HEK293T (cell line): ENCODE measurements around the gene PEAK1.
A peak's percentile ranks its signal among the peaks of the same experiment; 100 is the strongest.

ENCODE experiments used
- CTCF ChIA-PET: fragments of 350-600 bp; formaldehyde crosslinking; extraction: SDS; loops from one replicate; lab custom pipeline; 2021; ENCODE audit warnings: antibody characterized with exemption, inconsistent platforms; lab: Yijun Ruan, JAX
- POLR2A ChIA-PET: fragments of 350-600 bp; formaldehyde crosslinking; extraction: SDS; loops from one replicate; lab custom pipeline; 2020; ENCODE audit warnings: antibody characterized with exemption, inconsistent platforms; lab: Yijun Ruan, JAX
- DNase-seq: peaks from one replicate; pipeline ENCODE4 v3.0.0; 2012; ENCODE audit warnings: mixed read lengths; ENCODE audit errors: extremely low spot score
- ARNT ChIP-seq: fragments of 450-650 bp; IDR thresholded peaks from 2 replicates; pipeline ENCODE4 v1.6.1; 2017; ENCODE audit warnings: mild to moderate bottlenecking
- BHLHE40 ChIP-seq: fragments of 450-650 bp; IDR thresholded peaks from 2 replicates; pipeline ENCODE4 v1.6.1; 2016; ENCODE audit warnings: mild to moderate bottlenecking, moderate library complexity, borderline replicate concordance
- CTBP1 ChIP-seq: fragments of 450-650 bp; IDR thresholded peaks from 2 replicates; pipeline ENCODE4 v1.6.1; 2016; ENCODE audit warnings: borderline replicate concordance
- ELF4 ChIP-seq: fragments of 450-650 bp; IDR thresholded peaks from 2 replicates; pipeline ENCODE4 v1.6.1; 2017; ENCODE audit warnings: antibody characterized with exemption
- FOXA1 ChIP-seq: fragments of 450-650 bp; IDR thresholded peaks from 2 replicates; pipeline ENCODE4 v1.6.1; 2016; ENCODE audit warnings: mild to moderate bottlenecking
- FOXK2 ChIP-seq: fragments of 450-650 bp; IDR thresholded peaks from 2 replicates; pipeline ENCODE4 v1.6.1; 2016; ENCODE audit warnings: mild to moderate bottlenecking
- FOXM1 ChIP-seq: fragments of 450-650 bp; IDR thresholded peaks from 2 replicates; pipeline ENCODE4 v1.6.1; 2017; ENCODE audit warnings: mild to moderate bottlenecking, borderline replicate concordance
- HDGF ChIP-seq: fragments of 450-650 bp; IDR thresholded peaks from 2 replicates; pipeline ENCODE4 v1.6.1; 2017; ENCODE audit warnings: antibody characterized with exemption, borderline replicate concordance
- L3MBTL2 ChIP-seq: fragments of 450-650 bp; conservative IDR thresholded peaks from 2 replicates; pipeline ENCODE4 v1.6.1; 2016; ENCODE audit warnings: mild to moderate bottlenecking
- LEF1 ChIP-seq: fragments of 450-650 bp; IDR thresholded peaks from 2 replicates; pipeline ENCODE4 v1.6.1; 2017; ENCODE audit warnings: mild to moderate bottlenecking, borderline replicate concordance
- NFRKB ChIP-seq: fragments of 450-650 bp; IDR thresholded peaks from 2 replicates; pipeline ENCODE4 v1.6.1; 2016; ENCODE audit warnings: mild to moderate bottlenecking, moderate library complexity
- PKNOX1 ChIP-seq: fragments of 450-650 bp; IDR thresholded peaks from 2 replicates; pipeline ENCODE4 v1.6.1; 2016
- SP1 ChIP-seq: fragments of 450-650 bp; IDR thresholded peaks from 2 replicates; pipeline ENCODE4 v1.6.1; 2017
- SUZ12 ChIP-seq: fragments of 450-650 bp; IDR thresholded peaks from 2 replicates; pipeline ENCODE4 v1.6.1; 2016; ENCODE audit warnings: mild to moderate bottlenecking
- TARDBP ChIP-seq: fragments of 450-650 bp; IDR thresholded peaks from 2 replicates; pipeline ENCODE4 v1.6.1; 2016
- ZNF384 ChIP-seq: fragments of 450-650 bp; IDR thresholded peaks from 2 replicates; pipeline ENCODE4 v1.6.1; 2016

The PEAK1 gene

GRCh38 chr15:77418966-77419835 lies 703 bp downstream of the PEAK1 start:
- CTCF ChIA-PET: interaction anchor here (0.5 to 1.5 kb wide), 6 partner anchors 24 to 552 kb away, joined by 3 to 7 read pairs (median 3); no protein-coding TSS in a partner anchor
- peak; percentile 57 for DNase-seq
- TF ChIP-seq BHLHE40: no peak
- TF ChIP-seq HDGF: no peak
- no peak for TF ChIP-seq ELF4

GRCh38 chr15:77418391-77418965 lies 1.4 kb downstream of the PEAK1 start:
- ChIA-PET CTCF (interaction anchor here (0.6 to 1.5 kb wide), 5 partner anchors 78 to 551 kb away, joined by 3 to 7 read pairs (median 3); no protein-coding TSS in a partner anchor), POLR2A (interaction anchor here (1.2 to 1.4 kb wide), 2 partner anchors 9 to 125 kb away, joined by 4 to 5 read pairs; no protein-coding TSS in a partner anchor)
- no peak for DNase-seq
- no peak for TF ChIP-seq BHLHE40
- TF ChIP-seq FOXA1: no peak
- TF ChIP-seq PKNOX1: no peak
- TF ChIP-seq FOXM1: no peak
- no peak for TF ChIP-seq LEF1
- no peak for TF ChIP-seq ELF4
- no peak for TF ChIP-seq ARNT
- no peak for TF ChIP-seq ZNF384
- TF ChIP-seq NFRKB: no peak
- TF ChIP-seq SP1: no peak
- no peak for TF ChIP-seq L3MBTL2
- no peak for TF ChIP-seq SUZ12
- no peak for TF ChIP-seq CTBP1
- no peak for TF ChIP-seq HDGF
- TF ChIP-seq FOXK2: no peak
- no peak for TF ChIP-seq TARDBP

More at GRCh38 chr15:77418966-77419835, 703 bp downstream of the PEAK1 start:
- POLR2A ChIA-PET: interaction anchor here (0.7 to 1.4 kb wide), 3 partner anchors 10 to 446 kb away, joined by 3 to 5 read pairs (median 4); no protein-coding TSS in a partner anchor

- ChIA-PET CTCF (no interaction called here), POLR2A (no interaction called here)
- no peak for TF ChIP-seq ZNF384
- no peak for DNase-seq
Observed at GRCh38 chr15:77417602-77418001, 2.3 kb downstream of the PEAK1 start.

GRCh38 chr15:77416954-77417353 lies 3.0 kb downstream of the PEAK1 start:
- no peak for TF ChIP-seq BHLHE40
- TF ChIP-seq FOXA1: no peak
- no peak for TF ChIP-seq ARNT
- no peak for TF ChIP-seq SUZ12
- TF ChIP-seq TARDBP: no peak
- no peak for TF ChIP-seq LEF1
- TF ChIP-seq NFRKB: no peak
- no peak for TF ChIP-seq ELF4
- TF ChIP-seq HDGF: no peak
- no peak for TF ChIP-seq FOXM1
- no peak for TF ChIP-seq CTBP1
- no peak for TF ChIP-seq FOXK2
- TF ChIP-seq PKNOX1: no peak
- no peak for TF ChIP-seq SP1
- ChIA-PET CTCF (no interaction called here), POLR2A (no interaction called here)
- no peak for DNase-seq

GRCh38 chr15:77416148-77416455 lies 3.8 kb downstream of the PEAK1 start:
- no peak for DNase-seq
- TF ChIP-seq ARNT (no peak), FOXA1 (no peak), ZNF384 (no peak), LEF1 (no peak), SP1 (no peak), PKNOX1 (no peak), CTBP1 (no peak), L3MBTL2 (no peak), SUZ12 (no peak), ELF4 (no peak), NFRKB (no peak), HDGF (no peak), FOXK2 (no peak), TARDBP (no peak), FOXM1 (no peak), BHLHE40 (no peak)
- CTCF ChIA-PET: no interaction called here
- POLR2A ChIA-PET: no interaction called here

- DNase-seq: no peak
- CTCF ChIA-PET: no interaction called here
- POLR2A ChIA-PET: no interaction called here
- no peak for TF ChIP-seq ZNF384
Observed at GRCh38 chr15:77415450-77416147, 4.3 kb downstream of the PEAK1 start.
